Neural cell (in vitro differentiated cells): ENCODE results near the gene DHX15. TPM values are rescaled to one million over a fixed set of nuclear protein-coding genes. Genes with fewer than 3 reads are reported as not detected.

ENCODE experiments used
- H2AFZ ChIP-seq: fragments of 200-600, 300-800 bp; sonication (generic), shearing (Covaris generic); 2 replicates; pipeline ENCODE4 v1.6.0; 2014; ENCODE audit warnings: low read depth, mild to moderate bottlenecking, antibody characterized with exemption, low read length, moderate library complexity
- H3F3A ChIP-seq: fragments of 200-600 bp; shearing (Covaris generic); 2 replicates; pipeline ENCODE4 v1.6.1; 2016; ENCODE audit warnings: mild to moderate bottlenecking, moderate library complexity, mixed read lengths, antibody characterized with exemption, low read length; ENCODE audit not compliant: insufficient read depth, poor library complexity, severe bottlenecking
- H3K27ac ChIP-seq: fragments of 200-600, 300-800 bp; sonication (generic), shearing (Covaris generic); 2 replicates; pipeline ENCODE4 v1.5.1; 2014; ENCODE audit warnings: mild to moderate bottlenecking, low read length, moderate library complexity
- H3K27me3 ChIP-seq: fragments of 300-800, 200-600 bp; sonication (generic), shearing (Covaris generic); 2 replicates; pipeline ENCODE4 v1.6.0; 2014; ENCODE audit warnings: mild to moderate bottlenecking, low read depth, low read length, moderate library complexity; ENCODE audit not compliant: insufficient read depth
- H3K36me3 ChIP-seq: fragments of 300-800, 200-600 bp; sonication (generic), shearing (Covaris generic); 2 replicates; pipeline ENCODE4 v1.5.1; 2014; ENCODE audit warnings: mild to moderate bottlenecking, antibody characterized with exemption, low read length, moderate library complexity; ENCODE audit not compliant: insufficient read depth
- H3K4me2 ChIP-seq: fragments of 300-800, 200-600 bp; sonication (generic), shearing (Covaris generic); 2 replicates; pipeline ENCODE4 v1.6.0; 2014; ENCODE audit warnings: mild to moderate bottlenecking, low read length
- H3K4me3 ChIP-seq: fragments of 300-800, 200-600 bp; sonication (generic), shearing (Covaris generic); 2 replicates; pipeline ENCODE4 v1.5.1; 2014; ENCODE audit warnings: mild to moderate bottlenecking, low read length, moderate library complexity
- H3K79me2 ChIP-seq: fragments of 200-600 bp; shearing (Covaris generic); replicated peaks from 2 replicates; pipeline ENCODE4 v1.6.0; 2014; ENCODE audit warnings: mild to moderate bottlenecking, low read length, moderate library complexity; ENCODE audit not compliant: insufficient read depth
- H3K9ac ChIP-seq: fragments of 300-800, 200-600 bp; sonication (generic), shearing (Covaris generic); 2 replicates; pipeline ENCODE4 v1.6.1; 2016; ENCODE audit warnings: mild to moderate bottlenecking, low read length, mixed read lengths
- H3K9me2 ChIP-seq: fragments of 200-600 bp; shearing (Covaris generic); 2 replicates; pipeline ENCODE4 v1.6.1; 2016; ENCODE audit warnings: mild to moderate bottlenecking, low read length, mixed read lengths; ENCODE audit not compliant: insufficient read depth
- H3K9me3 ChIP-seq: fragments of 200-600, 300-800 bp; sonication (generic), shearing (Covaris generic); 2 replicates; pipeline ENCODE4 v1.6.1; 2016; ENCODE audit warnings: mild to moderate bottlenecking, mixed run types, low read length, moderate library complexity, mixed read lengths
- H4K20me1 ChIP-seq: fragments of 200-600 bp; shearing (Covaris generic); 2 replicates; pipeline ENCODE4 v1.6.1; 2016; ENCODE audit warnings: mild to moderate bottlenecking, mixed run types; ENCODE audit not compliant: insufficient read depth
- CTCF ChIP-seq: fragments of 450-650 bp; IDR thresholded peaks from 2 replicates; pipeline ENCODE4 v1.5.1; 2014; ENCODE audit warnings: antibody characterized with exemption, mild to moderate bottlenecking, moderate library complexity; ENCODE audit not compliant: poor library complexity, severe bottlenecking
- EP300 ChIP-seq: fragments of 450-650 bp; conservative IDR thresholded peaks from 2 replicates; pipeline ENCODE4 v1.6.1; 2014; ENCODE audit warnings: antibody characterized with exemption, mild to moderate bottlenecking, moderate library complexity; ENCODE audit not compliant: poor library complexity, severe bottlenecking
- EZH2 ChIP-seq: fragments of 200-600, 300-800 bp; shearing (Covaris generic), sonication (generic); IDR thresholded peaks from 2 replicates; pipeline ENCODE4 v1.6.1; 2014; ENCODE audit warnings: antibody characterized with exemption, low read length, borderline replicate concordance, mild to moderate bottlenecking; ENCODE audit not compliant: insufficient read depth, poor library complexity, severe bottlenecking
- MXI1 ChIP-seq: fragments of 450-650 bp; conservative IDR thresholded peaks from 2 replicates; pipeline ENCODE4 v1.6.1; 2014; ENCODE audit warnings: antibody characterized with exemption, mild to moderate bottlenecking; ENCODE audit not compliant: poor library complexity, severe bottlenecking
- POLR2AphosphoS5 ChIP-seq: IDR thresholded peaks from 2 replicates; pipeline ENCODE4 v1.6.1; 2012
- RAD21 ChIP-seq: fragments of 450-650 bp; conservative IDR thresholded peaks from 2 replicates; pipeline ENCODE4 v1.6.1; 2014; ENCODE audit warnings: antibody characterized with exemption, mild to moderate bottlenecking, moderate library complexity
- REST ChIP-seq: IDR thresholded peaks from 2 replicates; pipeline ENCODE4 v1.6.1; 2012; ENCODE audit warnings: borderline replicate concordance
- SMC3 ChIP-seq: fragments of 450-650 bp; conservative IDR thresholded peaks from 2 replicates; pipeline ENCODE4 v1.6.1; 2014; ENCODE audit warnings: antibody characterized with exemption, mild to moderate bottlenecking, moderate library complexity; ENCODE audit not compliant: poor library complexity
- TAF1 ChIP-seq: IDR thresholded peaks from 2 replicates; pipeline ENCODE4 v1.6.1; 2012; ENCODE audit warnings: low read depth
- polyA plus RNA-seq: library from polyadenylated mRNA; depleted of rRNA; stranded (reverse); fragments of >200 nt; gene quantifications from 2 replicates; pipeline ENCODE4 v1.2.3, GENCODE V29; 2014

DHX15 gene
- polyA plus RNA-seq, 1 donor from 2014 or later, result 368 TPM

DNA sequence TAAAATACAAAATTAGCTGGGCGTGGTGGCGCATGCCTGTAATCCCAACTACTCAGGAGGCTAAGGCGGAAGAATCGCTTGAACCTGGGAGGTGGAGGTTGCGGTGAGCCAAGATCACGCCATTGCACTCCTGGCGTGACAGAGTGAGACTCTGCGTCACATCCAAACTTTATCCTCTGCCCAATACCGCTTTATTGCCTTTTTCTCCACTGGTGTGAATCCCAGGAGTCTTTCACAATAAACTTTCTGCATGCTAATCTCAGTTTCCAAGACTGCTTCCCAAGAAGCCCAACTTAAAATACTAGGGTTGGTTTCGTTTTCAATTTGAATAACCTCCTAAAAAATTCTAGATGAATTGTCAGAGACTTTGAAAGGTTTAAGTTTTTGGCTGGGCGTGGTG lies 27.2 kb upstream of the DHX15 start:
- Histone ChIP-seq H3K9me3 (no peaks in the 10 kb centered on the region), H3K4me2 (no peak overlapping the region)
- TF ChIP-seq CTCF (no peak), REST (no peak), POLR2AphosphoS5 (no peak), SMC3 (no peak), TAF1 (no peak), EP300 (no peak), RAD21 (no peak), MXI1 (no peak), EZH2 (no peak)

DNA sequence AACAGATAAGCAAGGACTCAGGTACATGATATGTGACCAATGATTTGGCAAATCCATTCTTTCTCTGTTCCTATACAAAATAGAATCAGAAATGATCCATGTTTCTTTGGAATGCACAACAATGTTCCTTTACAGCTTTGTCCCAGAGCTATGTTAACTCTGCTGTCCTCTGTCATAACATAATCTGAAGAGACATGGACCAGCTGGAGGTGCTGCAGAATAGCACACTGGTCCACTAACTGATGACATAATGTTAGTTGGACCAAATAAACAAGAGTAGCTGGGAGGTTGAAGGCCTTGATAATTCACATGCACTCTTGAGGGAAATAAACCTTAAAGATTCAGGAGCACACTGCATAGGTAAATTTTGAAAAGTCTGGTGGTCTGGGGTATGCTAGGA lies 23.0 kb upstream of the DHX15 start:
- H3K9ac ChIP-seq, result no peak overlapping the region
- no peak for TF ChIP-seq SMC3
- no peak for TF ChIP-seq RAD21
- no peak for TF ChIP-seq POLR2AphosphoS5
- no peak for TF ChIP-seq MXI1
- TF ChIP-seq REST, result no peak
- no peak for TF ChIP-seq CTCF
- no peak for TF ChIP-seq EZH2
- no peak for TF ChIP-seq EP300
- no peak for TF ChIP-seq TAF1
- H3K4me3 ChIP-seq, result no peak overlapping the region
- no peaks in the 10 kb centered on the region for H3K27me3 ChIP-seq
- H3K36me3 ChIP-seq, result no peaks in the 10 kb centered on the region
- no peak overlapping the region for H2AFZ ChIP-seq
- no peak overlapping the region for H3K27ac ChIP-seq
- no peaks in the 10 kb centered on the region for H4K20me1 ChIP-seq
- no peaks in the 10 kb centered on the region for H3K9me3 ChIP-seq
- no peaks in the 10 kb centered on the region for H3F3A ChIP-seq
- no peak overlapping the region for H3K4me2 ChIP-seq
- no peaks in the 10 kb centered on the region for H3K79me2 ChIP-seq
- no peaks in the 10 kb centered on the region for H3K9me2 ChIP-seq

More for the DNA sequence above, 27.2 kb upstream of the DHX15 start:
- Histone ChIP-seq H2AFZ (no peak overlapping the region), H4K20me1 (no peaks in the 10 kb centered on the region), H3F3A (no peaks in the 10 kb centered on the region), H3K36me3 (no peaks in the 10 kb centered on the region), H3K27me3 (no peaks in the 10 kb centered on the region), H3K79me2 (no peaks in the 10 kb centered on the region), H3K9ac (no peak overlapping the region), H3K4me3 (no peak overlapping the region), H3K27ac (no peak overlapping the region), H3K9me2 (no peaks in the 10 kb centered on the region)
